Pons (tissue), 1 donor: ENCODE data around the gene RBM15.
A peak's percentile ranks its signal among the peaks of the same experiment; 100 is the strongest.

Source experiments
- DNase-seq: peaks from one replicate; pipeline ENCODE4 v3.0.0-alpha.2; 2016; ENCODE audit warnings: low spot score

The RBM15 gene

GRCh38 chr1:110338886-110339406, at the start of gene RBM15:
TSS of gene RBM15 (plus strand) at chr1:110339377. CDS start at chr1:110339406, 29 bp downstream.
- peak; percentile 100 for DNase-seq

- DNase-seq = no peak
Observed at GRCh38 chr1:110291241-110292030, 47.7 kb upstream of the RBM15 start.

GRCh38 chr1:110292031-110292741, 47.0 kb upstream of the RBM15 start:
- no peak for DNase-seq

GRCh38 chr1:110293601-110294104, 45.5 kb upstream of the RBM15 start:
- DNase-seq = no peak

- DNase-seq = no peak
Observed at GRCh38 chr1:110294308-110294707, 44.9 kb upstream of the RBM15 start.

- DNase-seq = no peak
Observed at GRCh38 chr1:110298991-110299390, 40.2 kb upstream of the RBM15 start.

- DNase-seq = no peak
Observed at GRCh38 chr1:110300412-110301085, 38.6 kb upstream of the RBM15 start.

- no peak for DNase-seq
Observed at GRCh38 chr1:110302836-110303235, 36.3 kb upstream of the RBM15 start.

GRCh38 chr1:110305900-110306420, 33.2 kb upstream of the RBM15 start:
- no peak for DNase-seq

GRCh38 chr1:110307239-110307974, 31.8 kb upstream of the RBM15 start:
- no peak for DNase-seq

GRCh38 chr1:110308247-110308646, 30.9 kb upstream of the RBM15 start:
- DNase-seq = no peak

- no peak for DNase-seq
Observed at GRCh38 chr1:110309139-110309538, 30.0 kb upstream of the RBM15 start.

- DNase-seq = no peak
Observed at GRCh38 chr1:110309767-110310166, 29.4 kb upstream of the RBM15 start.

- peak; percentile 33 for DNase-seq
Observed at GRCh38 chr1:110310300-110310699, 28.9 kb upstream of the RBM15 start.

GRCh38 chr1:110312188-110313121, 26.7 kb upstream of the RBM15 start:
- DNase-seq = peak; percentile 79

GRCh38 chr1:110316735-110317134, 22.4 kb upstream of the RBM15 start:
- DNase-seq = no peak

GRCh38 chr1:110318046-110318445, 21.1 kb upstream of the RBM15 start:
- DNase-seq = no peak

- no peak for DNase-seq
Observed at GRCh38 chr1:110319332-110320167, 19.6 kb upstream of the RBM15 start.

GRCh38 chr1:110320168-110320518, 19.0 kb upstream of the RBM15 start:
- DNase-seq = no peak
